Right lobe of liver (tissue), 6 donors: ENCODE results near the gene COX4I1. TPM values are rescaled to one million over a fixed set of nuclear protein-coding genes. Genes with fewer than 3 reads are reported as not detected.

Experiments
- ATAC-seq, 4 donors: fragments of 200-7000 bp; cut with Tn5 transposase; one replicate each; pipeline ENCODE4 v1.9.1; 2020; ENCODE audit warnings: mild to moderate bottlenecking in 4 of 4, moderate library complexity in 4 of 4
- DNase-seq, 3 donors: peaks; one replicate each; pipeline ENCODE4 v3.0.0-alpha.2; 2020
- H3K27ac ChIP-seq, 3 donors: fragments of 200-600 bp; one replicate each; pipeline ENCODE4 v1.8.0; 2022
- H3K27me3 ChIP-seq, 2 donors: fragments of 200-600 bp; one replicate each; pipeline ENCODE4 v1.8.0; 2022
- H3K36me3 ChIP-seq, 4 donors: fragments of 200-600 bp; sonication (generic) in 1 of 4; one replicate each; pipeline versions ENCODE4 v1.5.1 to v1.8.0; 2017 to 2022; ENCODE audit warnings: control low read depth in 1 of 4
- H3K4me1 ChIP-seq, 4 donors: fragments of 200-600 bp; sonication (generic) in 1 of 4; one replicate each; pipeline versions ENCODE4 v1.5.1 to v1.8.0; 2017 to 2022; ENCODE audit warnings: control low read depth in 1 of 4
- H3K4me3 ChIP-seq, 3 donors: fragments of 200-600 bp; one replicate each; pipeline ENCODE4 v1.8.0; 2022
- H3K9me3 ChIP-seq, 4 donors: fragments of 200-600 bp; sonication (generic) in 1 of 4; one replicate each; pipeline versions ENCODE4 v1.5.1 to v1.8.0; 2017 to 2022; ENCODE audit warnings: control low read depth in 1 of 4
- POLR2A ChIP-seq: fragments of 450-650 bp; IDR thresholded peaks from one replicate; pipeline ENCODE4 v1.6.1; 2017; ENCODE audit warnings: antibody characterized with exemption, mild to moderate bottlenecking
- WGBS: methylation state at CpG from one replicate; pipeline ENCODE4 v1.1.6; 2018; ENCODE audit warnings: low coverage, low lambda C conversion rate; ENCODE audit not compliant: insufficient coverage; ENCODE audit errors: missing lambda C conversion rate; 5-methylcytosine and 5-hydroxymethylcytosine counted together
- intact Hi-C, 2 donors: fragments of 100-400 bp; cut with DNase I; formaldehyde crosslinking; loops; one replicate each; pipeline versions ENCODE4 v1.11.2 to v1.14.1; 2022
- total RNA-seq, 6 experiments: library from RNA; depleted of rRNA in 2 of 6; stranded (reverse); fragments of >200 nt in 2 of 6; fragmentation: NEBNext Ultra II Directional in 3 of 6; extraction: Animal tissue kit (Norgen Biotek cat#: 25700) in 3 of 6; gene quantifications; one replicate each; pipeline versions ENCODE4 v1.1.0 to v1.2.4, GENCODE V29; 2016 to 2023
- TF ChIP-seq, protein P1 (sequence below), 4 donors: fragments of 200-600 bp in 3 of 4; fragments of 450-650 bp in 1 of 4; IDR thresholded peaks; one replicate each; pipeline versions ENCODE4 v1.5.1 to v1.8.0; 2016 to 2022; ENCODE audit warnings: antibody characterized with exemption in 4 of 4, mild to moderate bottlenecking in 2 of 4
- donor health status: DM: no; HTN: yes; CAD: no.
- donor health status: DM: no; HTN: no; CAD: no.
- donor health status: DM: no; HTN: no; CAD: no.
- donor health status: DM: no; HTN: yes; CAD: no.
- donor health status: DM: no; HTN: yes; CAD: no.

COX4I1 gene
- total RNA-seq, 6 experiments from 2014 or later, result 247 to 417 (median 303) TPM

DNA sequence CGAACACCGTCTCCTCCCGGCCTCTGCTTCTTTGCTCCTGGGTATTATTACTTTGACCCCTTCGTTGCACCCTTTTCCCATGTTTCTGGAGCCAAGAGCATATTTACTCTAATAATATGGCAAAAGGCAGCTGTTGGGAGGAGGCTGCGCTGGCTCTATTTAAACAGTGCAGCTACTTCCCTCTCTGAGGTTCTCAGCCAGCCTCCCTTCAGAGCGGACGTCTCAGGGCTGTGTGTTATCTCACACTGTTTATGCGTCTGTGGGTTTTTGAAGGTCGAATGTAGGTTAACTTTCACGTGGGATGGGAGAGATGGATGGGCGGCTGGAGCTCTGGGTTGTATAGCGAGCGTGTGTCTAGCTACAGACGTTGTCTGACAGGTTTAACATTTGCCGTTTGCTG lies 45.3 kb downstream of the COX4I1 start:
- Histone ChIP-seq H3K36me3 (no peaks in the 10 kb centered on the region), H3K4me3 (no peak overlapping the region), H3K27ac (no peak overlapping the region), H3K4me1 (peaks cover 0 to 15% (median 5%) of the 10 kb centered on the region in 4 donors), H3K9me3 (no peaks in the 10 kb centered on the region), H3K27me3 (no peaks in the 10 kb centered on the region)
- TF ChIP-seq, protein P1, sequence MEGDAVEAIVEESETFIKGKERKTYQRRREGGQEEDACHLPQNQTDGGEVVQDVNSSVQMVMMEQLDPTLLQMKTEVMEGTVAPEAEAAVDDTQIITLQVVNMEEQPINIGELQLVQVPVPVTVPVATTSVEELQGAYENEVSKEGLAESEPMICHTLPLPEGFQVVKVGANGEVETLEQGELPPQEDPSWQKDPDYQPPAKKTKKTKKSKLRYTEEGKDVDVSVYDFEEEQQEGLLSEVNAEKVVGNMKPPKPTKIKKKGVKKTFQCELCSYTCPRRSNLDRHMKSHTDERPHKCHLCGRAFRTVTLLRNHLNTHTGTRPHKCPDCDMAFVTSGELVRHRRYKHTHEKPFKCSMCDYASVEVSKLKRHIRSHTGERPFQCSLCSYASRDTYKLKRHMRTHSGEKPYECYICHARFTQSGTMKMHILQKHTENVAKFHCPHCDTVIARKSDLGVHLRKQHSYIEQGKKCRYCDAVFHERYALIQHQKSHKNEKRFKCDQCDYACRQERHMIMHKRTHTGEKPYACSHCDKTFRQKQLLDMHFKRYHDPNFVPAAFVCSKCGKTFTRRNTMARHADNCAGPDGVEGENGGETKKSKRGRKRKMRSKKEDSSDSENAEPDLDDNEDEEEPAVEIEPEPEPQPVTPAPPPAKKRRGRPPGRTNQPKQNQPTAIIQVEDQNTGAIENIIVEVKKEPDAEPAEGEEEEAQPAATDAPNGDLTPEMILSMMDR (IDR thresholded peaks at IDR 0.05), result no peak
- TF ChIP-seq POLR2A, result no peak
- no peak for ATAC-seq
- 27% methylated on average over 15 of the region's 15 CpGs for WGBS
- no peak for DNase-seq
- intact Hi-C loops, result no loop called here

DNA sequence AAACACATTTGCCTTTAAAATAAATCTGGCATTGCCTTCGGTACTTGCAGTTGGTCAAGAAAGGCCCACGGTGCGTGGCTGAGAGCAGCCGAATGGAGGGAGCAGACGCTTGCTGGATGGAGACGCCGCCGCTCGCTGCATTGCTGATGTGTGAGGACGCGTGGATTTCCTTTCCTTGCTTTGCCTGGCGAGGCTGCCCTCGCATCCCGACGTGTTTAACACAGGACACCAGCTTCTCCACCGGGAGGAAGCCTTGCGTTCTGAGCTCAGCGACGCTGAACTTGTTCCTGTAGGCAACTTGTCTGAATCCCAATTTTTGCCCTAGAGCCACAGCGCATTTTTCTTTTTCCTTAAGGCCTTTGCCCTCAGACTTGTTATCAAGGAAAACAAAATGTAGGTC lies 45.8 kb downstream of the COX4I1 start:
- peaks cover 0 to 20% (median 8%) of the 10 kb centered on the region in 4 donors for H3K4me1 ChIP-seq
- TF ChIP-seq POLR2A, result no peak
- 78% methylated on average over 5 of the region's 20 CpGs for WGBS
- no peak overlapping the region for H3K4me3 ChIP-seq
- H3K27me3 ChIP-seq, result no peaks in the 10 kb centered on the region
- H3K9me3 ChIP-seq, result no peaks in the 10 kb centered on the region
- intact Hi-C loops, result no loop called here
- no peak overlapping the region for H3K27ac ChIP-seq
- no peaks in the 10 kb centered on the region for H3K36me3 ChIP-seq
- DNase-seq, result no peak
- ATAC-seq, result no peak

DNA sequence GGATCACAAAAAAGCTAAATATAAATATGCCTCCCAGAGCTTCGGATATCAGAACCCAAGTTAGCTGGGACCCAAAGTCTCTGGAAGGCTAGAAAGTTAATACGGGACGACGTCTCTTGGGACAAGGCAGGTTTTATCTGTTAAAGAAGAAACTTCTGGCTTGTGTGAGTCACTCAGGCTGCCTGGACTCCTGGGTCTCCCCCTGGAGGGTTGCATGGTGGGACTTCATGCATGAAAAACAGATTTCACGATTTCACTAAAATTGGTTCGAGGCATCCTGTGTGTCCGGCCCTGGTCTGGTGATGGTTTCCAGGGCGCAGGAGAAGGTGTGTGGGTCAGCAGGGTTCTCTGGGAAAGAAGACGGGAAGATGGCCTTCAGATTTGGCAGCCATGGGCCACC lies 47.0 kb downstream of the COX4I1 start:
- ATAC-seq (no peak), DNase-seq (no peak)
- peak overlapping the region in 1 of 3 donors; percentile 99 for H3K27ac ChIP-seq
- WGBS, result 94% methylated on average over 4 of the region's 9 CpGs
- intact Hi-C loops, result no loop called here
- H3K4me3 ChIP-seq, result peak overlapping the region in 1 of 3 donors; percentile 59
- no peaks in the 10 kb centered on the region for H3K36me3 ChIP-seq
- peaks cover 0 to 29% (median 10%) of the 10 kb centered on the region in 4 donors for H3K4me1 ChIP-seq
- TF ChIP-seq POLR2A, result no peak
- no peaks in the 10 kb centered on the region for H3K9me3 ChIP-seq
- H3K27me3 ChIP-seq, result no peaks in the 10 kb centered on the region

DNA sequence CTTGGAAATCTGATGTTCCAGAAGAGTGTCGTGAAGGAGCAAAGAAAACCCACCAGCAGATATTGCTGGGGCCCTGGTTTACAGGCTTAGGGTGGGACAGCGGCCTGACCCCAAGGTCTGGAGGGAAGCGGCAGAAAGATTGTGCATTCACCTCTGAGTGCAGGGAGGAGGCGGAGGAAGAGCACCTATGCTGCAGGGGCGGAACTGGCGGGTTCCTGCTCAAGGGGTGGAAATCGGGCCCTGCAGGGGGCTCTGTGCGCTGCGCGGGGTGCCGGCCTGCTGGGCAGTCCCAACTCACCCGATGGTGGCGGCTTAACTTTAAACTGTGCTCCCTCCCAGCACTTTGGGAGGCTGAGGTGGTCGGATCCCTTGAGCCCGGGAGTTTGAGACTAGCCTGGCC lies 47.5 kb downstream of the COX4I1 start:
- no peaks in the 10 kb centered on the region for H3K36me3 ChIP-seq
- ATAC-seq, result peak; percentile 2 to 11 (median 8)
- WGBS, result 32% methylated on average over 9 of the region's 15 CpGs
- peaks cover 0 to 33% (median 12%) of the 10 kb centered on the region in 4 donors for H3K4me1 ChIP-seq
- no peak for DNase-seq
- H3K9me3 ChIP-seq, result no peaks in the 10 kb centered on the region
- peak overlapping the region in 2 of 3 donors; percentile 96 to 99 for H3K27ac ChIP-seq
- peak overlapping the region; percentile 37 to 59 (median 55) for H3K4me3 ChIP-seq
- no peaks in the 10 kb centered on the region for H3K27me3 ChIP-seq
- intact Hi-C loops, result no loop called here
- TF ChIP-seq POLR2A, result no peak
- TF ChIP-seq, protein P1 (IDR thresholded peaks at IDR 0.05), result no peak

DNA sequence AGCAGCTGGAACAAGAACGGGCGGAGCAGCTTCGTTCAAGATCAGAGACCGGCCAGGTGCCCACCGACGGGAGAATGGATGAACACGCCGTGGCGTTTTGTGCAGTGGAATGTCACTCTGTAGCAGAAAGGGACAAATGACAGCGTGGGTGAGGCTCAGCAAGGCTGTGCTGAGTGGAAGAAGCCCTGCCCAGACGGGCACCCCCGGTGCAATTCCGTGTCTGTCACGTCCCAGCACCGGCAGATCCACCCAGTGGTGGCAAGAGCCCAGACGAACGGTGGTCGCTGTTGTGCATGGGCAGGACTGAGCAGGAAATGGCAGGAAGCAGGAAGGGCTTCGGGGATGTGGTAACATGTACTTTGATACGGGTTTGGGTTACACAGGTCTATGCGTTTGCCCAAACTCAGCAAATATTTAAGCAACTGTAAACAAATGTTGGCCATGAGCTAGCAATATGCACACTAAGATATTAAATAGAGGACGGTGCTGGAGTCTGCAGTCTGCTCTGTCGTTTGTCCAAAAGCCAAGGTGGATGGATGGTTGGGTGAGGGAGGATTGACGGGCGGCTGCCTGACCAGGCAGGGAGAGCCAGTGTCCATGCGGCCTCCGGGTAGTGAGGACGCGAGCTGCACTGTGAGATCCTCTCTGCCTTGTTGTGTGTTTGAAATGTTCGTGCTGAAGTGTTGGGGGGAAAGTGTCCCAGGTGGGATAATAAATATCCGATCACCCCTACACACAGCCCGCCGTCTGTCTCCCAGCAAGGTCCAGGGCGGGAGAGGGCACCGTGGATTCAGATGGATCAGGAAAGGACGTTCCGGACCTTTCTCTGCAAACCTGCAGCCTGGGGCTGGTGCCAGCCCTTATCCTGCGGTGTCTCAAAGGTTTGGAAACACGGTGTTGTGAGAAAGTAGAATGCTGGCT lies 48.4 kb downstream of the COX4I1 start:
- H3K36me3 ChIP-seq, result no peaks in the 10 kb centered on the region
- no peaks in the 10 kb centered on the region for H3K27me3 ChIP-seq
- H3K4me1 ChIP-seq, result peaks cover 0 to 33% (median 12%) of the 10 kb centered on the region in 4 donors
- peak overlapping the region; percentile 37 to 59 (median 55) for H3K4me3 ChIP-seq
- ATAC-seq, result peak; percentile 66 to 84 (median 78)
- 27% methylated on average over 36 of the region's 39 CpGs for WGBS
- peak; percentile 82 for TF ChIP-seq POLR2A
- TF ChIP-seq, protein P1 (IDR thresholded peaks at IDR 0.05), result no peak
- DNase-seq, result peak; percentile 72 to 88 (median 87)
- H3K27ac ChIP-seq, result peak overlapping the region; percentile 1 to 99 (median 96)
- intact Hi-C loops, result no loop called here
- H3K9me3 ChIP-seq, result no peaks in the 10 kb centered on the region
